BLaER1 treated with 17β-estradiol and CSF1 and Interleukin-3, amounts not matched to agents 10 nM and 100 nM (cell line): Measurements from ENCODE around the gene FAM163B.

ENCODE experiments used
- H3K27ac ChIP-seq, 11 experiments: shearing (Covaris generic); formaldehyde crosslinking; 2 replicates each; pipeline ENCODE4 v1.8.1; 2022
- H3K27me3 ChIP-seq, 11 experiments: shearing (Covaris generic); formaldehyde crosslinking; 2 replicates each; pipeline ENCODE4 v1.8.1; 2022
- H3K36me3 ChIP-seq, 11 experiments: shearing (Covaris generic); formaldehyde crosslinking; 2 replicates each; pipeline ENCODE4 v1.8.1; 2022
- H3K4me1 ChIP-seq, 10 experiments: shearing (Covaris generic); formaldehyde crosslinking; 2 replicates each; pipeline ENCODE4 v1.8.1; 2022
- H3K4me2 ChIP-seq, 11 experiments: shearing (Covaris generic); formaldehyde crosslinking; 2 replicates each; pipeline ENCODE4 v1.8.1; 2022
- H3K4me3 ChIP-seq, 10 experiments: shearing (Covaris generic); formaldehyde crosslinking; 2 replicates each; pipeline ENCODE4 v1.8.1; 2022
- H3K9ac ChIP-seq, 11 experiments: shearing (Covaris generic); formaldehyde crosslinking; 2 replicates each; pipeline ENCODE4 v1.8.1; 2022
- H3K9me3 ChIP-seq, 11 experiments: shearing (Covaris generic); formaldehyde crosslinking; replicated peaks in 1 of 11; 2 replicates each; pipeline ENCODE4 v1.8.1; 2022
- H4K20me1 ChIP-seq, 11 experiments: shearing (Covaris generic); formaldehyde crosslinking; 2 replicates each; pipeline ENCODE4 v1.8.1; 2022
- Cebpa-rat ChIP-seq, 11 experiments: shearing (Covaris generic); IDR thresholded peaks; 2 replicates each; pipeline ENCODE4 v1.8.1; 2022

The FAM163B gene

GRCh38 chr9:133558191-133559126, 50.7 kb downstream of the FAM163B start:
- Histone ChIP-seq H4K20me1 (no peaks in the 10 kb centered on the region; a peak in 1 of 22 replicates), H3K36me3 (no peaks in the 10 kb centered on the region), H3K4me3 (peak overlapping the region; percentile 16 to 56 (median 31); a peak in 17 of 20 replicates), H3K9me3 (no peaks in the 10 kb centered on the region), H3K27ac (peak overlapping the region; percentile 60 to 98 (median 89); a peak in 21 of 22 replicates), H3K4me1 (peaks cover 74 to 97% (median 86%) of the 10 kb centered on the region in 10 experiments), H3K9ac (peak overlapping the region; percentile 60 to 88 (median 75); a peak in 21 of 22 replicates), H3K4me2 (peak overlapping the region; percentile 82 to 98 (median 89)), H3K27me3 (peaks cover 0 to 22% (median 0%) of the 10 kb centered on the region in 11 experiments; a peak in 3 of 22 replicates)
- peak; percentile 19 to 100 (median 95); a peak in 18 of 22 replicates for TF ChIP-seq Cebpa-rat (IDR thresholded peaks at IDR 0.05)

GRCh38 chr9:133557581-133557980, 51.6 kb downstream of the FAM163B start:
- H3K27ac ChIP-seq: peak overlapping the region; percentile 60 to 98 (median 89); a peak in 21 of 22 replicates

GRCh38 chr9:133556354-133556753, 52.8 kb downstream of the FAM163B start:
- TF ChIP-seq Cebpa-rat (IDR thresholded peaks at IDR 0.05): no peak

More at GRCh38 chr9:133557581-133557980, 51.6 kb downstream of the FAM163B start:
- no peak for TF ChIP-seq Cebpa-rat (IDR thresholded peaks at IDR 0.05)
- H3K4me2 ChIP-seq: peak overlapping the region; percentile 82 to 98 (median 89)
- H3K9me3 ChIP-seq: no peaks in the 10 kb centered on the region
- peaks cover 0 to 18% (median 0%) of the 10 kb centered on the region in 11 experiments; a peak in 3 of 22 replicates for H3K27me3 ChIP-seq
- H4K20me1 ChIP-seq: no peaks in the 10 kb centered on the region; a peak in 1 of 22 replicates
- peak overlapping the region; percentile 3 to 88 (median 75); a peak in 21 of 22 replicates for H3K9ac ChIP-seq
- peaks cover 65 to 95% (median 78%) of the 10 kb centered on the region in 10 experiments for H3K4me1 ChIP-seq
- H3K4me3 ChIP-seq: peak overlapping the region in 7 of 10 experiments; percentile 18 to 56 (median 31); a peak in 11 of 20 replicates
- H3K36me3 ChIP-seq: no peaks in the 10 kb centered on the region

GRCh38 chr9:133554729-133555128, 54.5 kb downstream of the FAM163B start:
- H3K9ac ChIP-seq: 0 out of 22 replicates have a peak overlapping the region, but pooled peaks of 1 of the 11 experiments have one; percentile 88
- no peak for TF ChIP-seq Cebpa-rat (IDR thresholded peaks at IDR 0.05)

More at GRCh38 chr9:133556354-133556753, 52.8 kb downstream of the FAM163B start:
- H4K20me1 ChIP-seq: no peaks in the 10 kb centered on the region; a peak in 1 of 22 replicates
- H3K4me1 ChIP-seq: peaks cover 55 to 85% (median 68%) of the 10 kb centered on the region in 10 experiments
- H3K4me2 ChIP-seq: peak overlapping the region; percentile 82 to 98 (median 89)
- H3K9ac ChIP-seq: peak overlapping the region in 9 of 11 experiments; percentile 70 to 88 (median 77); a peak in 16 of 22 replicates
- no peaks in the 10 kb centered on the region for H3K9me3 ChIP-seq
- H3K4me3 ChIP-seq: no peak overlapping the region; a peak in 2 of 20 replicates
- no peaks in the 10 kb centered on the region for H3K36me3 ChIP-seq
- peaks cover 0 to 18% (median 0%) of the 10 kb centered on the region in 11 experiments; a peak in 3 of 22 replicates for H3K27me3 ChIP-seq
- H3K27ac ChIP-seq: peak overlapping the region in 9 of 11 experiments; percentile 83 to 98 (median 89); a peak in 17 of 22 replicates

GRCh38 chr9:133553973-133554713, 55.0 kb downstream of the FAM163B start:
- TF ChIP-seq Cebpa-rat (IDR thresholded peaks at IDR 0.05): no peak
- Histone ChIP-seq H3K4me2 (peak overlapping the region in 4 of 11 experiments; percentile 15 to 96 (median 56); a peak in 6 of 22 replicates), H3K27ac (peak overlapping the region in 4 of 11 experiments; percentile 17 to 97 (median 34); a peak in 5 of 22 replicates), H3K4me3 (no peak overlapping the region), H4K20me1 (no peaks in the 10 kb centered on the region; a peak in 1 of 22 replicates), H3K36me3 (no peaks in the 10 kb centered on the region), H3K27me3 (peaks cover 0 to 18% (median 0%) of the 10 kb centered on the region in 11 experiments; a peak in 3 of 22 replicates), H3K9ac (0 out of 22 replicates have a peak overlapping the region, but pooled peaks of 3 of the 11 experiments have one; percentile 2 to 18 (median 5)), H3K4me1 (peaks cover 35 to 80% (median 64%) of the 10 kb centered on the region in 10 experiments), H3K9me3 (no peaks in the 10 kb centered on the region)

More at GRCh38 chr9:133554729-133555128, 54.5 kb downstream of the FAM163B start:
- Histone ChIP-seq H3K9me3 (no peaks in the 10 kb centered on the region), H3K36me3 (no peaks in the 10 kb centered on the region), H3K4me3 (no peak overlapping the region), H3K27me3 (peaks cover 0 to 18% (median 0%) of the 10 kb centered on the region in 11 experiments; a peak in 3 of 22 replicates), H3K4me1 (peaks cover 41 to 80% (median 64%) of the 10 kb centered on the region in 10 experiments), H3K4me2 (peak overlapping the region in 6 of 11 experiments; percentile 82 to 98 (median 90); a peak in 9 of 22 replicates), H3K27ac (peak overlapping the region in 4 of 11 experiments; percentile 28 to 97 (median 96); a peak in 5 of 22 replicates), H4K20me1 (no peaks in the 10 kb centered on the region; a peak in 1 of 22 replicates)

- no peaks in the 10 kb centered on the region for H3K36me3 ChIP-seq
These were observed 56.1 kb downstream of the FAM163B start for GRCh38 chr9:133553123-133553522.

GRCh38 chr9:133552236-133552635, 57.0 kb downstream of the FAM163B start:
- no peaks in the 10 kb centered on the region for H3K36me3 ChIP-seq
- H3K4me1 ChIP-seq: peaks cover 16 to 73% (median 53%) of the 10 kb centered on the region in 10 experiments
- no peaks in the 10 kb centered on the region for H3K9me3 ChIP-seq
- no peak overlapping the region for H3K4me2 ChIP-seq
- H4K20me1 ChIP-seq: no peaks in the 10 kb centered on the region; a peak in 1 of 22 replicates
- H3K27me3 ChIP-seq: peaks cover 0 to 15% (median 0%) of the 10 kb centered on the region in 11 experiments; a peak in 3 of 22 replicates
- H3K9ac ChIP-seq: no peak overlapping the region
- no peak overlapping the region for H3K27ac ChIP-seq
- TF ChIP-seq Cebpa-rat (IDR thresholded peaks at IDR 0.05): no peak
- no peak overlapping the region for H3K4me3 ChIP-seq

More at GRCh38 chr9:133553123-133553522, 56.1 kb downstream of the FAM163B start:
- 0 out of 22 replicates have a peak overlapping the region, but pooled peaks of 2 of the 11 experiments have one; percentile 5 to 18 for H3K9ac ChIP-seq
- TF ChIP-seq Cebpa-rat (IDR thresholded peaks at IDR 0.05): no peak
- no peaks in the 10 kb centered on the region for H3K9me3 ChIP-seq
- no peak overlapping the region for H3K4me3 ChIP-seq
- peak overlapping the region in 4 of 11 experiments; percentile 7 to 96 (median 52); a peak in 2 of 22 replicates for H3K4me2 ChIP-seq
- H3K4me1 ChIP-seq: peaks cover 25 to 80% (median 61%) of the 10 kb centered on the region in 10 experiments
- H3K27me3 ChIP-seq: peaks cover 0 to 18% (median 0%) of the 10 kb centered on the region in 11 experiments; a peak in 3 of 22 replicates
- H3K27ac ChIP-seq: peak overlapping the region in 1 of 11 experiments; percentile 24; a peak in 1 of 22 replicates
- H4K20me1 ChIP-seq: no peaks in the 10 kb centered on the region; a peak in 1 of 22 replicates
